B cell (primary cell): ENCODE results near the gene TMEM63A. TPM values are rescaled to one million over a fixed set of nuclear protein-coding genes. Genes with fewer than 3 reads are reported as not detected.

Source experiments
- ATAC-seq: fragments of 200-7000 bp; cut with Tn5 transposase; one replicate; pipeline ENCODE4 v1.10.0; 2021; ENCODE audit warnings: low read depth, mild to moderate bottlenecking, moderate number of reproducible peaks, moderate library complexity
- CTCF ChIA-PET: fragments of 350-600 bp; sonication (Branson Sonifier 250); formaldehyde crosslinking; loops from one replicate; lab custom pipeline; 2021; ENCODE audit warnings: antibody characterized with exemption, inconsistent platforms; lab: Charles Lee
- POLR2A ChIA-PET: fragments of 350-600 bp; sonication (Branson Sonifier 250); formaldehyde crosslinking; loops from one replicate; lab custom pipeline; 2021; ENCODE audit warnings: antibody characterized with exemption; lab: Charles Lee
- DNase-seq: peaks from one replicate; pipeline ENCODE4 v3.0.0; 2013
- H2AFZ ChIP-seq: 2 replicates; pipeline ENCODE4 v1.6.1; 2012; ENCODE audit warnings: mild to moderate bottlenecking, low read depth, low read length; ENCODE audit not compliant: insufficient read depth, poor library complexity, severe bottlenecking
- H3K27ac ChIP-seq, 2 donors: 1 replicate in 1 of 2; 2 replicates in 1 of 2; pipeline ENCODE4 v1.5.1; 2012 to 2013; ENCODE audit warnings: low read length in 2 of 2, mild to moderate bottlenecking in 2 of 2, moderate library complexity in 1 of 2
- H3K27me3 ChIP-seq, 4 experiments: fragments of 200-600 bp in 1 of 4; sonication (generic) in 1 of 4; replicated peaks in 1 of 4; 1 replicate in 2 of 4; 2 replicates in 2 of 4; pipeline versions ENCODE4 v1.6.1 to v1.7.0; 2013 to 2016; ENCODE audit warnings: low read length in 3 of 4, mild to moderate bottlenecking in 2 of 4, mixed read lengths in 1 of 4, moderate library complexity in 1 of 4; ENCODE audit not compliant: insufficient read depth in 4 of 4, control insufficient read depth in 3 of 4; ENCODE audit errors: control extremely low read depth in 1 of 4
- H3K36me3 ChIP-seq, 2 experiments: replicated peaks in 1 of 2; 1 replicate in 1 of 2; 2 replicates in 1 of 2; pipeline versions ENCODE4 v1.6.1 to v1.7.1; 2013; ENCODE audit warnings: low read length in 1 of 2; ENCODE audit not compliant: insufficient read depth in 2 of 2, control insufficient read depth in 1 of 2; ENCODE audit errors: control extremely low read depth in 1 of 2, extremely low read depth in 1 of 2
- H3K4me1 ChIP-seq, 2 donors: fragments of 200-600 bp in 1 of 2; sonication (generic) in 1 of 2; 1 replicate in 1 of 2; 2 replicates in 1 of 2; pipeline versions ENCODE4 v1.5.1 to v1.6.1; 2013 to 2017; ENCODE audit warnings: low read length in 2 of 2; ENCODE audit not compliant: control insufficient read depth in 2 of 2, insufficient read depth in 2 of 2
- H3K4me2 ChIP-seq: replicated peaks from 2 replicates; pipeline ENCODE3; 2012; ENCODE audit warnings: mild to moderate bottlenecking, low read depth, low read length; ENCODE audit not compliant: poor library complexity, severe bottlenecking
- H3K4me3 ChIP-seq, 5 experiments: fragments of 200-600 bp in 1 of 5; sonication (generic) in 1 of 5; 1 replicate in 3 of 5; 2 replicates in 2 of 5; pipeline versions ENCODE4 v1.5.1 to v1.7.0; 2011 to 2016; ENCODE audit warnings: low read length in 4 of 5, mild to moderate bottlenecking in 4 of 5, low read depth in 2 of 5, control low read depth in 1 of 5, moderate library complexity in 1 of 5; ENCODE audit not compliant: insufficient read depth in 1 of 5; ENCODE audit errors: control extremely low read depth in 1 of 5, extremely low read depth in 1 of 5
- H3K79me2 ChIP-seq: fragments of 200-600 bp; sonication (generic); one replicate; pipeline ENCODE4 v1.6.0; 2016; ENCODE audit warnings: low read length; ENCODE audit not compliant: control insufficient read depth, insufficient read depth
- H3K9ac ChIP-seq: fragments of 200-600 bp; sonication (generic); 2 replicates; pipeline ENCODE4 v1.6.1; 2017; ENCODE audit warnings: mild to moderate bottlenecking, low read length, moderate library complexity
- H3K9me3 ChIP-seq, 3 donors: one replicate each; pipeline versions ENCODE4 v1.6.1 to v1.7.1; 2013; ENCODE audit warnings: low read length in 2 of 3; ENCODE audit not compliant: control insufficient read depth in 2 of 3, insufficient read depth in 1 of 3; ENCODE audit errors: control extremely low read depth in 1 of 3
- H4K20me1 ChIP-seq: 2 replicates; pipeline ENCODE4 v1.6.0; 2012; ENCODE audit warnings: mild to moderate bottlenecking, low read length; ENCODE audit not compliant: insufficient read depth, control insufficient read depth, poor library complexity, severe bottlenecking
- H3K27ac Mint-ChIP-seq: one replicate; pipeline ENCODE4 v1.8.0; 2021; ENCODE audit warnings: mixed read lengths
- H3K27me3 Mint-ChIP-seq: one replicate; pipeline ENCODE4 v1.8.0; 2021; ENCODE audit warnings: mixed read lengths
- H3K4me1 Mint-ChIP-seq: one replicate; pipeline ENCODE4 v1.8.0; 2021; ENCODE audit warnings: mixed read lengths
- H3K4me3 Mint-ChIP-seq: one replicate; pipeline ENCODE4 v1.8.0; 2021; ENCODE audit warnings: mixed read lengths
- H3K9me3 Mint-ChIP-seq: one replicate; pipeline ENCODE4 v1.8.0; 2022; ENCODE audit warnings: mixed read lengths; ENCODE audit not compliant: insufficient read depth
- EZH2 ChIP-seq: IDR thresholded peaks from 2 replicates; pipeline ENCODE4 v1.6.1; 2012; ENCODE audit warnings: borderline replicate concordance, low read depth, mild to moderate bottlenecking, moderate library complexity, low read length; ENCODE audit not compliant: insufficient read depth, poor library complexity, severe bottlenecking
- WGBS: methylation state at CpG from one replicate; pipeline ENCODE4 v1.1.5; 2013; ENCODE audit warnings: missing lambda C conversion rate; ENCODE audit not compliant: insufficient coverage; 5-methylcytosine and 5-hydroxymethylcytosine counted together
- intact Hi-C: fragments of 100-400 bp; cut with micrococcal nuclease; formaldehyde crosslinking; loops from one replicate; pipeline ENCODE4 v1.10.0; 2022
- polyA plus RNA-seq: library from polyadenylated mRNA; depleted of rRNA; stranded (reverse); fragments of >200 nt; gene quantifications from 2 replicates; pipeline ENCODE4 v1.2.3, GENCODE V29; 2012
- total RNA-seq, 2 donors: library from RNA; stranded (reverse); fragments of 120-200 nt in 1 of 2; gene quantifications; 1 replicate in 1 of 2; 2 replicates in 1 of 2; pipeline versions ENCODE4 v1.2.3 to v1.2.4, GENCODE V29; 2013 to 2022
- TF ChIP-seq, protein P1 (sequence below): fragments of 200-600 bp; IDR thresholded peaks from one replicate; pipeline ENCODE4 v1.8.0; 2022; ENCODE audit warnings: antibody characterized with exemption, mild to moderate bottlenecking

TMEM63A gene
- total and polyA plus RNA-seq, 2 donors (not counting 1 experiment from before 2014, with no cell fraction given), result 209 to 238 TPM

DNA sequence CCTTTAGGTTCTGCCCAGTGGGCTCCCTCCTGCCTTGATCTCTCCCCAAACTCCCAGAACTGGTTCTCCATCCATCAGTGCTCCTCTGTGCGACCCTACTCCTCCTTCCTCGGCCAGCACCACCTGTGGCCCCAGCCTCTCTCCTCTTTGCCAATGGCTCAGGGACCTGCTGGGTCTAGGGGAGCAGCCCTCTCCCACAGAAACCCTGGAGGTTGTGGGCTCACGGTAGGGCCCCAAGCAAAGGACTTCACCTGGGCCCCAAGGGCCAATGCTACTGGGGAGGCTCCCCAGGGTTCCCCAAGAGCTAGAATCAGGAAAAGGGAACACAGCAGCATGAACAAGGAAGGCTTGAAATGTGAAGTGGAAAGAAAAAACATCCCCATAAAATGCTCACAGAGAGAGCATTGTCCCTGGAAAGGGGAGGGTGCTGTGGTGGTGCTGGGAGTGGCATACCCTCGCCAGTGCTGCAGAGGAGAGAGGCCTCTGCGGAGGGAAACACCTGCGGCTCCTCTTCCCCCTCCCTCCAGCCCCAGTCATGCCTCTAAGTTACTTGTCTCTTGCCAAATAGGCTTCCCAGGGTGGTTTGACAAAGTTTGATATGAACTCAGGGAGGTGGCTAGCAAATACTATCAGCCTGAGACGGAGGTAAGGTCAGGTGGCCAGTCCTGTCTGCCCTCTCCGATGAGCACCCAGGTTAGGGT lies 2.5 kb downstream of the TMEM63A start:
- Histone ChIP-seq H3K4me2 (peak overlapping the region; percentile 88), H3K36me3 (peaks cover 0 to 36% of the 10 kb centered on the region in 2 experiments), H3K4me3 (peak overlapping the region in 4 of 5 experiments; percentile 28 to 99 (median 98)), H3K9ac (peak overlapping the region; percentile 88), H2AFZ (no peak overlapping the region), H3K27me3 (no peaks in the 10 kb centered on the region), H3K4me1 (peaks cover 30 to 42% of the 10 kb centered on the region in 2 donors), H4K20me1 (peaks cover 55% of the 10 kb centered on the region), H3K9me3 (no peaks in the 10 kb centered on the region), H3K27ac (peak overlapping the region in 1 of 2 donors; percentile 74), H3K79me2 (peaks cover 79% of the 10 kb centered on the region)
- H3K27me3 Mint-ChIP-seq, result no peaks in the 10 kb centered on the region
- TF ChIP-seq, protein P1, sequence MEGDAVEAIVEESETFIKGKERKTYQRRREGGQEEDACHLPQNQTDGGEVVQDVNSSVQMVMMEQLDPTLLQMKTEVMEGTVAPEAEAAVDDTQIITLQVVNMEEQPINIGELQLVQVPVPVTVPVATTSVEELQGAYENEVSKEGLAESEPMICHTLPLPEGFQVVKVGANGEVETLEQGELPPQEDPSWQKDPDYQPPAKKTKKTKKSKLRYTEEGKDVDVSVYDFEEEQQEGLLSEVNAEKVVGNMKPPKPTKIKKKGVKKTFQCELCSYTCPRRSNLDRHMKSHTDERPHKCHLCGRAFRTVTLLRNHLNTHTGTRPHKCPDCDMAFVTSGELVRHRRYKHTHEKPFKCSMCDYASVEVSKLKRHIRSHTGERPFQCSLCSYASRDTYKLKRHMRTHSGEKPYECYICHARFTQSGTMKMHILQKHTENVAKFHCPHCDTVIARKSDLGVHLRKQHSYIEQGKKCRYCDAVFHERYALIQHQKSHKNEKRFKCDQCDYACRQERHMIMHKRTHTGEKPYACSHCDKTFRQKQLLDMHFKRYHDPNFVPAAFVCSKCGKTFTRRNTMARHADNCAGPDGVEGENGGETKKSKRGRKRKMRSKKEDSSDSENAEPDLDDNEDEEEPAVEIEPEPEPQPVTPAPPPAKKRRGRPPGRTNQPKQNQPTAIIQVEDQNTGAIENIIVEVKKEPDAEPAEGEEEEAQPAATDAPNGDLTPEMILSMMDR, result no peak
- TF ChIP-seq EZH2, result no peak
- peak overlapping the region; percentile 86 for H3K27ac Mint-ChIP-seq
- no peaks in the 10 kb centered on the region for H3K9me3 Mint-ChIP-seq
- DNase-seq, result peak; percentile 27
- POLR2A ChIA-PET, result interaction anchor here (0.7 to 2.8 kb wide), 3 partner anchors 27 to 412 kb away, joined by 3 to 6 read pairs (median 5); partner anchors contain the start of gene SRP9
- H3K4me3 Mint-ChIP-seq, result peak overlapping the region; percentile 96
- H3K4me1 Mint-ChIP-seq, result peaks cover 50% of the 10 kb centered on the region
- intact Hi-C loops, result loop anchor here (5.0 kb wide), 1 partner anchor 43 kb away; the partner anchor contains the start of gene PYCR2
- CTCF ChIA-PET, result interaction anchor here (1.4 to 5.7 kb wide), 6 partner anchors 12 to 102 kb away, joined by 3 to 59 read pairs (median 34); partner anchors contain the start of gene SRP9
- ATAC-seq, result peak; percentile 42
- 34% methylated on average over 5 of the region's 8 CpGs for WGBS

- Histone ChIP-seq H3K4me2 (peak overlapping the region; percentile 88), H3K4me3 (no peak overlapping the region), H3K4me1 (peaks cover 30 to 37% of the 10 kb centered on the region in 2 donors), H4K20me1 (peaks cover 68% of the 10 kb centered on the region), H2AFZ (no peak overlapping the region), H3K9ac (no peak overlapping the region), H3K36me3 (peaks cover 0 to 49% of the 10 kb centered on the region in 2 experiments), H3K79me2 (peaks cover 74% of the 10 kb centered on the region), H3K9me3 (no peaks in the 10 kb centered on the region), H3K27ac (peak overlapping the region; percentile 18 to 74), H3K27me3 (no peaks in the 10 kb centered on the region)
- CTCF ChIA-PET, result interaction anchor here (0.8 to 4.2 kb wide), 5 partner anchors 18 to 404 kb away, joined by 3 to 35 read pairs (median 4); no protein-coding TSS in a partner anchor
- H3K9me3 Mint-ChIP-seq, result no peaks in the 10 kb centered on the region
- TF ChIP-seq, protein P1, result no peak
- no peak for TF ChIP-seq EZH2
- no peaks in the 10 kb centered on the region for H3K27me3 Mint-ChIP-seq
- no peak overlapping the region for H3K4me3 Mint-ChIP-seq
- no peak for ATAC-seq
- intact Hi-C loops, result no loop called here
- 84% methylated on average over 3 of the region's 4 CpGs for WGBS
- peak overlapping the region; percentile 65 for H3K27ac Mint-ChIP-seq
- POLR2A ChIA-PET, result interaction anchor here (0.7 kb wide), 1 partner anchor 411 kb away, joined by 6 read pairs; no protein-coding TSS in a partner anchor
- peaks cover 45% of the 10 kb centered on the region for H3K4me1 Mint-ChIP-seq
- no peak for DNase-seq
Measured at GRCh38 chr1:225878282-225878681, 3.9 kb downstream of the TMEM63A start.
